ENCODE results near the gene ERN1.
"Not testable (repeated sequence)": the region's sequence is repeated elsewhere in the genome, so short reads cannot be mapped to it uniquely, and the experiment has no call there.

ERN1 gene

GRCh38 chr17:64133546-64134215, 3.7 kb upstream of the ERN1 start:
- H3K4me3 Mint-ChIP-seq, result no peak overlapping the region
- H3K9me3 Mint-ChIP-seq, result no peaks in the 10 kb centered on the region
- no peaks in the 10 kb centered on the region for H3K36me3 Mint-ChIP-seq (ENCODE audit: low read depth)
- no peaks in the 10 kb centered on the region for H3K27me3 Mint-ChIP-seq
- peaks cover 37% of the 10 kb centered on the region for H3K4me1 Mint-ChIP-seq (ENCODE audit: low read depth)
- no peak overlapping the region for H3K27ac Mint-ChIP-seq

- Mint-ChIP-seq H3K9me3 (no peaks in the 10 kb centered on the region), H3K27me3 (no peaks in the 10 kb centered on the region), H3K27ac (peak overlapping the region; percentile 84), H3K36me3 (ENCODE audit: low read depth) (peaks cover 6% of the 10 kb centered on the region), H3K4me1 (ENCODE audit: low read depth) (peaks cover 50% of the 10 kb centered on the region), H3K4me3 (peak overlapping the region; percentile 72)
These were observed 1.8 kb upstream of the ERN1 start for GRCh38 chr17:64131606-64132270.

DNA sequence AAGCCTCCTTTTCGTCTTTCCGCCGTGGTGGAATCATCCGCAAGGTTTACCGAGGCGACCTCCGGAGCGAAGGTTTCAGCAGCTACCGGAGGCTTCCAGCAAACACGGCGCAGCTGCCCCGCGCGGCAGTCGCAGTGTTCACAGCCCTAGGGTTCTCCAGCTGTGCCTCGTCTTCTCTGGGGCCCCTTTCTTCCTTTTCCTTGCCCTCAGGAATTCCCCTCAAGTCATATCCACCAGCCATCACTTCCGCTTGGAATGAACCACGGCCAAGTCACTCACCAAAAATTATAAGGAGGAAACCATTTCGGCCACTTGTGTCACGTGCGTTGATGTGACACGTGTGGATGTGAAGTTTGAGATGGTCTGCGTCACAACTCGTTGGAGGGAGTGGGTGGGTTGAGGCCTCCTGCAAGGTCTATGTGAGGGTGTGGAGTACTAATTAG, 636 bp upstream of the ERN1 start:
- Mint-ChIP-seq H3K4me3 (peak overlapping the region; percentile 72), H3K4me1 (ENCODE audit: low read depth) (peaks cover 61% of the 10 kb centered on the region), H3K36me3 (ENCODE audit: low read depth) (peaks cover 6% of the 10 kb centered on the region), H3K9me3 (no peaks in the 10 kb centered on the region), H3K27ac (peak overlapping the region; percentile 84), H3K27me3 (no peaks in the 10 kb centered on the region)

DNA sequence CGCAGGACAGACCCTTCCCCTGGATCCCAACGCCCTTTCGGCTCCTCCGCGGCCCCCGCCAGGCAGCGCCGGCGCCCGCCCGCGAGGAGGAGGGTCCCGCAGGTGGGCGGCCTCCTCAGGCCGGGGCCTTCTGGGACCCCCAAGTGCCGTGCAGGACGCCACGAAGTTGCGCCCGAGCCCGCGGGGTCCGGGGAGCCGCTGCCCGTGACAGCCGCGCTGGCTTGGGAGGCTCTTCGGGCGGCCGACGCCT, 504 bp downstream of the ERN1 start:
- H3K9me3 Mint-ChIP-seq, result no peaks in the 10 kb centered on the region
- peaks cover 10% of the 10 kb centered on the region for H3K36me3 Mint-ChIP-seq (ENCODE audit: low read depth)
- peak overlapping the region; percentile 88 for H3K4me3 Mint-ChIP-seq
- no peak overlapping the region for H3K27ac Mint-ChIP-seq
- peaks cover 70% of the 10 kb centered on the region for H3K4me1 Mint-ChIP-seq (ENCODE audit: low read depth)
- H3K27me3 Mint-ChIP-seq, result no peaks in the 10 kb centered on the region

GRCh38 chr17:64128787-64129514, 993 bp downstream of the ERN1 start:
- Mint-ChIP-seq H3K4me3 (peak overlapping the region; percentile 88), H3K36me3 (ENCODE audit: low read depth) (peaks cover 14% of the 10 kb centered on the region), H3K9me3 (no peaks in the 10 kb centered on the region), H3K27me3 (no peaks in the 10 kb centered on the region), H3K27ac (peak overlapping the region; percentile 71), H3K4me1 (ENCODE audit: low read depth) (peaks cover 73% of the 10 kb centered on the region)

GRCh38 chr17:64126918-64127317, 3.0 kb downstream of the ERN1 start:
- no peaks in the 10 kb centered on the region for H3K9me3 Mint-ChIP-seq
- H3K4me3 Mint-ChIP-seq, result peak overlapping the region; percentile 51
- peaks cover 77% of the 10 kb centered on the region for H3K4me1 Mint-ChIP-seq (ENCODE audit: low read depth)
- H3K27ac Mint-ChIP-seq, result no peak overlapping the region
- no peaks in the 10 kb centered on the region for H3K27me3 Mint-ChIP-seq
- H3K36me3 Mint-ChIP-seq (ENCODE audit: low read depth), result peaks cover 22% of the 10 kb centered on the region

DNA sequence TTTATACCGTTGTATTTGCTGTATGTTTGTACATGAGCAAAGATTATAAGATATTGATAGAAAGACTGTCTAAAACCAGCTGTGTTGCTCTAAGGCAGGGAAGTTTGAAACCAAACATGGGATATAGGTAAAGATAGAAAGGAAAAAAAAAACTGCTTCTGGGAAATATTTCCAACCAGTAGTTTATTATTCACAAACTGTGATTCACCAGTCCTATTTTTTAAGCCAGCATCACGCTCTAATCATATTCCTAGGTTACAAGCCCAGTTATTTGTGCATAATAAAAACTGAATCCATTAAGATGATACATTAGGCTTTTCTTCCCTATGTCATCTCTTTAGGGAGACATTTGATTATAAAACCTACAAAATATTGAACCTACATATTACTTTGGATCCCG, 4.0 kb downstream of the ERN1 start:
- Mint-ChIP-seq H3K27me3 (no peaks in the 10 kb centered on the region), H3K36me3 (ENCODE audit: low read depth) (peaks cover 25% of the 10 kb centered on the region), H3K4me3 (peak overlapping the region; percentile 2), H3K4me1 (ENCODE audit: low read depth) (peaks cover 77% of the 10 kb centered on the region), H3K9me3 (no peaks in the 10 kb centered on the region), H3K27ac (no peak overlapping the region)

GRCh38 chr17:64124609-64125008, 5.3 kb downstream of the ERN1 start:
- H3K4me1 Mint-ChIP-seq (ENCODE audit: low read depth), result peaks cover 82% of the 10 kb centered on the region
- peaks cover 25% of the 10 kb centered on the region for H3K36me3 Mint-ChIP-seq (ENCODE audit: low read depth)
- no peaks in the 10 kb centered on the region for H3K27me3 Mint-ChIP-seq
- no peak overlapping the region for H3K27ac Mint-ChIP-seq
- no peaks in the 10 kb centered on the region for H3K9me3 Mint-ChIP-seq
- no peak overlapping the region for H3K4me3 Mint-ChIP-seq

DNA sequence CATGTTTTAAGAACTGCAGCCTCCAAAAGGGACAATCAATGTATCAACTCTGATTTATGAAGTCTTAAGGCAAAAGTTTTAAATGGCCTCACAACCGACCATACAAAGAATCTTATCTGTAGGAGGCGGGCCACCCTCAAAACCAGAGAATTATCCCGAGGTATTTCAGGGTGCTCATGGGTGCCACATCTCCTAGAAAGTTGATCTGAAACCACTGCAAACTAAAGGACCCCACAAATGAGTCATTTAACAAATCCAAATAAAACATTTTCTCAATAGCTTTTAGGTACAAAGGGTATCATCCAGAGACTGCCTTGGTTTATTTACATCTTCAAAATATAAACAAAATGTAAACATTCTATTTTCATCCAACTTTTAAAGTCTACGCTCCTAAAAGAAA, 6.8 kb downstream of the ERN1 start:
- Mint-ChIP-seq H3K4me3 (no peak overlapping the region), H3K9me3 (no peaks in the 10 kb centered on the region), H3K36me3 (ENCODE audit: low read depth) (peaks cover 25% of the 10 kb centered on the region), H3K4me1 (ENCODE audit: low read depth) (peaks cover 80% of the 10 kb centered on the region), H3K27me3 (no peaks in the 10 kb centered on the region), H3K27ac (no peak overlapping the region)

- Mint-ChIP-seq H3K36me3 (ENCODE audit: low read depth) (peaks cover 24% of the 10 kb centered on the region), H3K4me1 (ENCODE audit: low read depth) (peaks cover 84% of the 10 kb centered on the region), H3K27ac (peak overlapping the region; percentile 91), H3K4me3 (peak overlapping the region; percentile 59)
- H3K27me3 Mint-ChIP-seq, H3K9me3 Mint-ChIP-seq: not testable (repeated sequence)
These were observed 8.8 kb downstream of the ERN1 start for GRCh38 chr17:64120972-64121786.

- peaks cover 27% of the 10 kb centered on the region for H3K36me3 Mint-ChIP-seq (ENCODE audit: low read depth)
- H3K27ac Mint-ChIP-seq, result peak overlapping the region; percentile 91
- no peaks in the 10 kb centered on the region for H3K27me3 Mint-ChIP-seq
- H3K4me3 Mint-ChIP-seq, result peak overlapping the region; percentile 32
- no peaks in the 10 kb centered on the region for H3K9me3 Mint-ChIP-seq
- peaks cover 85% of the 10 kb centered on the region for H3K4me1 Mint-ChIP-seq (ENCODE audit: low read depth)
These were observed 9.7 kb downstream of the ERN1 start for GRCh38 chr17:64120159-64120810.

DNA sequence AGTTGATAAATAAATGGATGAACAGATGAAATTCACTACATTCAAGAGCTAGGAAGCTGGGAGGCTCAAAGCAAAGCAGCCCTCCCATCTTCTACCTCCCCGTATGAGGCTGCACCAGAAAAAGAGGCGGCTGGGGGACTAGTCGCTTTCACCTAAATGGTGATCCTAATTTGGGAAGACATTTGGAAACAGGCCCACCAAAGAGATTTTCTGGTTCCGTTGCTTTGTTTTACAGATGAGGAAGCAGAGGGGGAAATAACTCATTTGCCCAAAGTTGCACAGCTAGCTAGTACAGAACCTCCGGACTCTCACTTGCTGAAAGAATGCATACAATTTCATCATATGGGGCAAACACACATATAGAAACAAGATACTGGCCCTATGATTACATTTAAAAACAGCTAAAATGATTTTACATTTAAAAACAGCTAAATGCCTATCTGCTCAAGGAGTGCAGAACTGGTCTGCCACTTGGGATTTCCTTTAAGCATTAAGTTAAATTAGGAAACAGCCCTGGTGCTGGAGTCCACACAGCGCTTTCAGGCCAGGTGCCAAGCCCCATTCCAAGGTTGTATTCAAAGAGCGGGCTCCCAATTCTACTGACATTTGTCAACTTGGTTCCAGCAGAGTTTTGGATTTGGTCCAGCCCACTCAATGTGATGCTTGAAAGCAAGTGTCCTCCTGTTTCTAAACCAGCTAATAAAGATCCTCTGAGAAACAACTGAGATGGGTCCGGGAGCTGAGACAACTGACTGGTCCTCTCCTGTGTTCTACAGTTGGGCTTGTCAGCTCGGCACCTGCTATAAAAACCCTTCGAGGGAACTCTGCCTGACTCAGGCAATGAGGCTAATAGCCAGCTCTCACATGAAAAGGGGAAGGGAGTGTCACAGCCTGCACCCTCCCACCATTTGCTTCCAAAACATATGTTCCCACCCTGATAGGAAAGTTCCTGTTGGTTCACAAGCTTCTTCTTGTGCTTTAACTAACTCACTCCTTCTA, 11.7 kb downstream of the ERN1 start:
- Mint-ChIP-seq H3K27ac (peak overlapping the region; percentile 11), H3K36me3 (ENCODE audit: low read depth) (peaks cover 19% of the 10 kb centered on the region), H3K4me3 (no peak overlapping the region), H3K4me1 (ENCODE audit: low read depth) (peaks cover 83% of the 10 kb centered on the region), H3K9me3 (no peaks in the 10 kb centered on the region), H3K27me3 (no peaks in the 10 kb centered on the region)

DNA sequence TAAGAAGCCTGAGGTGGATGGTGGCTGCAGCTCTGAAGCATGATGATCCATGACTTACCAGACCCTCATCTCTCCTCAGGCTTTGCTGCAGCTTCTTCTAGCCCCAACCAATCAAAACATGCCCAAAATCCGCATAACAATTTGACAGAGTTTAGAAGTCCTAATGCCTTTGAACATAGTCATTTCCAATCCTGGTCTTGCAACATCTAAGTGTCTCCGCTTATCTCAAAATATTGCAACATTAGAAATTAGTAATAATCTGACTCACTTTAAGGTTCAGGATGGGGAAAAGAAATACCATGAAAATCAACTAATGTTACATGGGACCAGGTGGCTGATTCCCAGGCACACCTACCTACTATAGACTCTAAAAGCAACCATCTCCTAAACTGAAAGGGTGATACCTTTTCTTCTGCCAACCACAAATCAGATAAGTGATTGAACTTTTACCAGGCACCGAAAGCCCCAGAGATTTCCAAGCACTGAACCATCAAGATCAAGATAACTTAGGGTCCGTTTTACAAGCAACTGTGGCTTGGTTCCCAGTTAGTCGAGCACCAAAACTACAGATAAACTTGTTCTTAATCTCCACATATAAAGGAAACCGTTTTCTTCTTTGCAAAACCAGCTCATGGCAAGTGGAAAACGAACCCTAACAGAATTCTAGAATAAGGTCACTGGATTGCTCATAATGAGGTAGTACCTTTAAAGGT, 14.0 kb downstream of the ERN1 start:
- Mint-ChIP-seq H3K27me3 (no peaks in the 10 kb centered on the region), H3K4me1 (ENCODE audit: low read depth) (peaks cover 68% of the 10 kb centered on the region), H3K9me3 (no peaks in the 10 kb centered on the region), H3K4me3 (peak overlapping the region; percentile 64), H3K27ac (peak overlapping the region; percentile 91), H3K36me3 (ENCODE audit: low read depth) (peaks cover 27% of the 10 kb centered on the region)
